Calu3 (cell line): ENCODE results near the gene HIRIP3. TPM values are rescaled to one million over a fixed set of nuclear protein-coding genes. Genes with fewer than 3 reads are reported as not detected.

Source experiments
- BruUV-seq: library from RNA; stranded (reverse); fragments of 400-500 nt; replicated peaks from 2 replicates; lab custom pipeline; 2021; lab: Mats Ljungman, UMichigan
- CTCF ChIA-PET: fragments of 300-600 bp; sonication (Branson Sonifier 250); formaldehyde crosslinking; loops from one replicate; lab custom pipeline; 2022; ENCODE audit warnings: antibody characterized with exemption; lab: Charles Lee
- DNase-seq: peaks from one replicate; pipeline ENCODE4 v3.0.0; 2022
- H3K27ac Mint-ChIP-seq: one replicate; pipeline ENCODE4 v1.8.0; 2022; ENCODE audit warnings: mixed read lengths; ENCODE audit not compliant: unreplicated experiment
- H3K27me3 Mint-ChIP-seq: one replicate; pipeline ENCODE4 v1.8.0; 2022; ENCODE audit warnings: mixed read lengths; ENCODE audit not compliant: unreplicated experiment
- H3K36me3 Mint-ChIP-seq: one replicate; pipeline ENCODE4 v1.8.0; 2022; ENCODE audit warnings: mild to moderate bottlenecking, moderate library complexity, mixed read lengths; ENCODE audit not compliant: insufficient read depth, unreplicated experiment
- H3K4me1 Mint-ChIP-seq: one replicate; pipeline ENCODE4 v1.8.0; 2022; ENCODE audit warnings: mild to moderate bottlenecking, low read depth, mixed read lengths; ENCODE audit not compliant: unreplicated experiment
- H3K4me3 Mint-ChIP-seq: one replicate; pipeline ENCODE4 v1.8.0; 2022; ENCODE audit warnings: mild to moderate bottlenecking, low read depth, moderate library complexity, mixed read lengths; ENCODE audit not compliant: unreplicated experiment
- H3K9me3 Mint-ChIP-seq: one replicate; pipeline ENCODE4 v1.8.0; 2022; ENCODE audit warnings: low read depth, mixed read lengths; ENCODE audit not compliant: unreplicated experiment
- intact Hi-C: fragments of 100-400 bp; cut with micrococcal nuclease; formaldehyde crosslinking; loops from one replicate; pipeline ENCODE4 v1.10.0; 2022; ENCODE audit not compliant: unreplicated experiment
- total RNA-seq: library from RNA; stranded (reverse); gene quantifications from 2 replicates; pipeline ENCODE4 v1.2.3, GENCODE V29; 2022
- TF ChIP-seq, protein P1 (sequence below): fragments of 200-600 bp; IDR thresholded peaks from one replicate; pipeline ENCODE4 v1.8.0; 2022; ENCODE audit warnings: antibody characterized with exemption; ENCODE audit not compliant: unreplicated experiment

The HIRIP3 gene
- total RNA-seq, 1 experiment from 2014 or later: 28.5 TPM

GRCh38 chr16:29991571-29991904 lies 3.9 kb downstream of the HIRIP3 start:
- H3K4me1 Mint-ChIP-seq: peaks cover 21% of the 10 kb centered on the region
- intact Hi-C loops: no loop called here
- H3K36me3 Mint-ChIP-seq: peaks cover 52% of the 10 kb centered on the region
- DNase-seq: no peak
- no peak overlapping the region for H3K4me3 Mint-ChIP-seq
- H3K27me3 Mint-ChIP-seq: no peaks in the 10 kb centered on the region
- BruUV-seq: no TSS peak
- H3K27ac Mint-ChIP-seq: no peak overlapping the region
- TF ChIP-seq, protein P1, sequence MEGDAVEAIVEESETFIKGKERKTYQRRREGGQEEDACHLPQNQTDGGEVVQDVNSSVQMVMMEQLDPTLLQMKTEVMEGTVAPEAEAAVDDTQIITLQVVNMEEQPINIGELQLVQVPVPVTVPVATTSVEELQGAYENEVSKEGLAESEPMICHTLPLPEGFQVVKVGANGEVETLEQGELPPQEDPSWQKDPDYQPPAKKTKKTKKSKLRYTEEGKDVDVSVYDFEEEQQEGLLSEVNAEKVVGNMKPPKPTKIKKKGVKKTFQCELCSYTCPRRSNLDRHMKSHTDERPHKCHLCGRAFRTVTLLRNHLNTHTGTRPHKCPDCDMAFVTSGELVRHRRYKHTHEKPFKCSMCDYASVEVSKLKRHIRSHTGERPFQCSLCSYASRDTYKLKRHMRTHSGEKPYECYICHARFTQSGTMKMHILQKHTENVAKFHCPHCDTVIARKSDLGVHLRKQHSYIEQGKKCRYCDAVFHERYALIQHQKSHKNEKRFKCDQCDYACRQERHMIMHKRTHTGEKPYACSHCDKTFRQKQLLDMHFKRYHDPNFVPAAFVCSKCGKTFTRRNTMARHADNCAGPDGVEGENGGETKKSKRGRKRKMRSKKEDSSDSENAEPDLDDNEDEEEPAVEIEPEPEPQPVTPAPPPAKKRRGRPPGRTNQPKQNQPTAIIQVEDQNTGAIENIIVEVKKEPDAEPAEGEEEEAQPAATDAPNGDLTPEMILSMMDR: no peak
- CTCF ChIA-PET: no interaction called here
- H3K9me3 Mint-ChIP-seq: no peaks in the 10 kb centered on the region

- H3K9me3 Mint-ChIP-seq: no peaks in the 10 kb centered on the region
- H3K36me3 Mint-ChIP-seq: peaks cover 49% of the 10 kb centered on the region
- no peaks in the 10 kb centered on the region for H3K27me3 Mint-ChIP-seq
- no peak for DNase-seq
- H3K4me3 Mint-ChIP-seq: no peak overlapping the region
- CTCF ChIA-PET: interaction anchor here (0.6 kb wide), 1 partner anchor 50 kb away, joined by 6 read pairs; no protein-coding TSS in a partner anchor
- TF ChIP-seq, protein P1: no peak
- H3K4me1 Mint-ChIP-seq: peaks cover 19% of the 10 kb centered on the region
- intact Hi-C loops: no loop called here
- H3K27ac Mint-ChIP-seq: no peak overlapping the region
- no TSS peak for BruUV-seq
These were observed 4.4 kb downstream of the HIRIP3 start for GRCh38 chr16:29990883-29991570.

DNA sequence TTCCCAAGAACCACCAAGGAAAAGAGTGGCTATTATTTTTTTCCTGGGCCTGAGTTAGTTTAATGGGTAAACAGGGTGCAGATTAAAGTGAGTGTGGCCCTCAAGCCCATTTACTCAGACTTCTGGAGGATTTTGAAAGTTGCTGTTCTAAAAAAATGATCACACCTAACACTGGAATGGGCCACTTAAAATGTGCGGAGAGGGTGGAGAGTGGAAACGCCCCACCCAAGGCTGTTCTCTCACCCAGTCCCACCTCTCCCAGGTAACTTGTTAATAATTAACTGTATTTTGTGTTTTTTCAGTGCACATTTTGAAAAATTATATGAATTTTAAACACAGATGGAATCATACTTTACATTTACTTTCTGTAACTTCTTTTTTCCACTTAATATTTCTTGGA lies 5.4 kb downstream of the HIRIP3 start:
- CTCF ChIA-PET: interaction anchor here (0.6 to 0.8 kb wide), 2 partner anchors 51 to 136 kb away, joined by 6 to 17 read pairs; no protein-coding TSS in a partner anchor

DNA sequence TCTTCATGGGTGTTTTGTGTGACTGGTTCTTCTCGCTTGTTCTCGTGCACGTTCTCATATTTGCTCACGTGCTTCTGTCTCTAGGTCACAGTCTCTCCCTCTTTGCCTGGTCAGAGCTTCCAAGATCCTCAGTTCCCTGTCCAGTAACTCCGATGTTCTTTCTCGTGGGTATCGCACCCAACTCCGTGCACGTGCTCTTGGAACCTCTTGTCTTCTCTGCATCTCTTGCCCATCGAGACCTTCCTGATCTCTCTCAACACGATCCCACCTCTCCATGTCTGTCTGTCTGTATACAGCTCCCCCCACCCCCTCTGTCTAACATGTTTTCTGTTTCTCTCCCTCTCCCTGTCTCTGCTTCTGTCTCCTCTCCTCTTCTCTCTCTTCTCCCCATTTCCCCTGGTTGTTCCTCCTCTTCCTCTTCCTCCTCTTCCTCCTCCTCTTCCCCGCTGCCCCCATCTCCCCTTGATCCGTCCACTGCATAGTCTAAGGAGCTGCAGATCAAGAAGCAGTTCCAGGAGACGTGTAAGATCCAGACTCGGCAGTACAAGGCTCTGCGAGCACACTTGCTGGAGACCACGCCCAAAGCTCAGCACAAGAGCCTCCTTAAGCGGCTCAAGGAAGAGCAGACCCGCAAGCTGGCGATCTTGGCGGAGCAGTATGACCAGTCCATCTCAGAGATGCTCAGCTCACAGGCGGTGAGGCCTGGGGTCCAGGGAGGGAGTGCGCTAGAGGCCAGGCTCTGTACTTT lies 6.1 kb downstream of the HIRIP3 start:
- H3K27ac Mint-ChIP-seq: no peak overlapping the region
- CTCF ChIA-PET: interaction anchor here (0.8 kb wide), 1 partner anchor 135 kb away, joined by 17 read pairs; no protein-coding TSS in a partner anchor
- peaks cover 7% of the 10 kb centered on the region for H3K4me1 Mint-ChIP-seq
- no peak overlapping the region for H3K4me3 Mint-ChIP-seq
- peaks cover 39% of the 10 kb centered on the region for H3K36me3 Mint-ChIP-seq
- intact Hi-C loops: no loop called here
- no peaks in the 10 kb centered on the region for H3K27me3 Mint-ChIP-seq
- TF ChIP-seq, protein P1: no peak
- BruUV-seq: no TSS peak
- no peak for DNase-seq
- H3K9me3 Mint-ChIP-seq: no peaks in the 10 kb centered on the region

More for the DNA sequence above, 5.4 kb downstream of the HIRIP3 start:
- Mint-ChIP-seq H3K4me3 (no peak overlapping the region), H3K36me3 (peaks cover 47% of the 10 kb centered on the region), H3K27me3 (no peaks in the 10 kb centered on the region), H3K9me3 (no peaks in the 10 kb centered on the region), H3K4me1 (peaks cover 14% of the 10 kb centered on the region), H3K27ac (no peak overlapping the region)
- TF ChIP-seq, protein P1: no peak
- DNase-seq: no peak
- intact Hi-C loops: no loop called here
- no TSS peak for BruUV-seq
